GM12892 (cell line): ENCODE results near the gene PRPF8.

Experiments used
- POLR2A ChIP-seq: IDR thresholded peaks from 2 replicates; pipeline ENCODE4 v1.6.1; 2011; ENCODE audit warnings: low read depth, low read length, control low read depth
- TAF1 ChIP-seq: IDR thresholded peaks from 2 replicates; pipeline ENCODE4 v1.6.1; 2011; ENCODE audit warnings: low read depth, mild to moderate bottlenecking, control low read depth, low read length, borderline replicate concordance

DNA sequence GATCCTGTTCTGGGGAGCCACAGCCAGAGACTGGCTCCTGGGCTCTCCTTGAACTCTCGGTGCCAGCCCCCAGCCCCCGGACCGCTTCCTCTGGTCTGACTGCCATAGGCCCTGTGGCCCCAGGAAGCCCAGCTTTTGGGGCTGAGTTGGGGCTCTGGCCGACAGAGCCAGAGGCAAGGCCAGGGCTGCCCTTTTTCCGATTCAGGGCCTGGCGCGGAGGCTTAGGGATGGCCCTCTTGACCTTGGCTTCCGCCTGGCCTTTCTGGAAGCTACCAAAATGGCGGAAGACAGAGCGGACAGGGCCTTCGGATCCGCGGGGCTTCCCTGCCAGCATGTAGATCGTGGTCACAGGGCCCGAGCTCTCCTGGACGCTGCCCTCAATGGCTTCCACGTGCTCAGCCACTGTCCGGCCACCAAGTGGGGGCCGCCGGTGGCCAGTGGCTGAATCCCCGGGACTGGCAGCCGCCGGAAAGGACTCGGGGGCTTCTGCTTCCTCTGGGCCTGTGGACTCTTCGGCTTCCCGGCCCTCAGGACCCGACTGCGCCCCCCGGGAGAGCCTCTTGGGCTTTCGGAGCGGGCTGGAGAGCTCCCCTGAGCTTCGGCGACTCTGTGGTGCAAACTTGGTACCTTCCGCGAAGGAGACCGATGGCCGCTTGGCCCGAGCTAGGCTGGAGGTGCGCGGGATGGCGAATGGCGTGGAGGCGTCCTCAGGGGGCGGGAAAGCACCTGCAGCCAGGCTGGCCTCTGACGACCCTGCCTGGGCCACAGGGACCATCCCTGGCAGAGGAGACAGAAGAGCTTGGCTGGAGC lies 49.6 kb downstream of the PRPF8 start:
- no peak for TF ChIP-seq TAF1
- no peak for TF ChIP-seq POLR2A
